GM19328 (cell line): ENCODE measurements around the gene EP300.
"Not testable (repeated sequence)": the region's sequence is repeated elsewhere in the genome, so short reads cannot be mapped to it uniquely, and the experiment has no call there.

Experiments used
- ATAC-seq: cut with Tn5 transposase; IDR thresholded peaks from one replicate; pipeline ENCODE4 v1.9.1; 2021; ENCODE audit warnings: mild to moderate bottlenecking, moderate library complexity; ENCODE audit not compliant: unreplicated experiment

EP300 gene

DNA sequence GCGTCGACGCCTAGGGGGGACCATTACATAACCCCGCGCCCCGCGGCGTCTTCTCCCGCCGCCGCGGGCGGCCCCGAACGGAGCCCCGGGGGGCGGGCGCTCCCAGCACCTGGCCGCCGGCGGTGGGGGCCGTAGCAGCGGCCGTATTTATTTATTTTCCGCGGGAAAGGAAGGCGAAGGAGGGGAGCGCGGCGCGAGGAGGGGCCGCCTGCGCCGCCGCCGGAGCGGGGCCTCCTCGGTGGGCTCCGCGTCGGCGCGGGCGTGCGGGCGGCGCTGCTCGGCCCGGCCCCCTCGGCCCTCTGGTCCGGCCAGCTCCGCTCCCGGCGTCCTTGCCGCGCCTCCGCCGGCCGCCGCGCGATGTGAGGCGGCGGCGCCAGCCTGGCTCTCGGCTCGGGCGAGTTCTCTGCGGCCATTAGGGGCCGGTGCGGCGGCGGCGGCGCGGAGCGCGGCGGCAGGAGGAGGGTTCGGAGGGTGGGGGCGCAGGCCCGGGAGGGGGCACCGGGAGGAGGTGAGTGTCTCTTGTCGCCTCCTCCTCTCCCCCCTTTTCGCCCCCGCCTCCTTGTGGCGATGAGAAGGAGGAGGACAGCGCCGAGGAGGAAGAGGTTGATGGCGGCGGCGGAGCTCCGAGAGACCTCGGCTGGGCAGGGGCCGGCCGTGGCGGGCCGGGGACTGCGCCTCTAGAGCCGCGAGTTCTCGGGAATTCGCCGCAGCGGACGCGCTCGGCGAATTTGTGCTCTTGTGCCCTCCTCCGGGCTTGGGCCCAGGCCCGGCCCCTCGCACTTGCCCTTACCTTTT lies at the start of gene EP300:
EP300 (plus strand) TSS at position 570 of the 795 bp plus-strand sequence. CDS start 413 bp downstream, outside the sequence.
- peak; percentile 35 for ATAC-seq

- no peak for ATAC-seq
These were observed 48.7 kb upstream of the EP300 start for GRCh38 chr22:41043722-41044121.

DNA sequence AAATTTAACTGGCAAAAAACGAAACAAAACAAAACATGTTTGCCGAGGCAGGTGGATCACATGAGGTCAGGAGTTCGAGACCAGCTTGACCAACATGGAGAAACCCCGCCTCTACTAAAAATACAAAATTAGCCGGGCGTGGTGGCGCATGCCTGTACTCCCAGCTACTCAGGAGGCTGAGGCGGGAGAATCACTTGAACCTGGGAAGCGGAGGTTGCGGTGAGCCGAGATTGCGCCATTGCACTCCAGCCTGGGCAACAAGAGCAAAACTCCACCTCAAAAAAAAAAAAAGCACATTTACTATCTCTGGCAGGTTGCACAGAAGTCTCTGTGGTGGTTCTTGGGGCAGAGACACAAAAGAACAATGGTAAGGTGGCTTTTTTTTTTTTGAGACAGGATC lies 46.8 kb upstream of the EP300 start:
- ATAC-seq = not testable (repeated sequence)

DNA sequence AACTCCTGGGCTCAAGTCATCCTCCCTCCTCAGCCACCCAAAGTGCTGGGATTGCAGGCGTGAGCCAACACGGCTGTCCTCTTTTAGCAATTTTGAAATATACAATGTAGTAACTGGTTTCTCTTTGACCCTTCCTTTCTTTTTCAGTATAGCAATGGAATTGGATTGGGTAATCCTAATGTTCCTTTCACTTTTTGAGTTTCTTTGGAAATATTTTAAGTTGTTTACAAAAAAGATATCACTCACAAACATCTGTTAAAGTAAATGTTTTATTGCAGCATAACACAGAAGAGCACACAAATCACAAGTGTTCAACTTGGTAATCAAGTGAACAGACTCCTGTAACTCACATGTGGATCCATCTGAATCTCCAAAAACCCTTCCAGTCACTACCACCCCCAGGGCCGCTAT lies 44.6 kb upstream of the EP300 start:
- ATAC-seq = no peak

- ATAC-seq = not testable (repeated sequence)
These were observed 44.0 kb upstream of the EP300 start for GRCh38 chr22:41048345-41048744.

DNA sequence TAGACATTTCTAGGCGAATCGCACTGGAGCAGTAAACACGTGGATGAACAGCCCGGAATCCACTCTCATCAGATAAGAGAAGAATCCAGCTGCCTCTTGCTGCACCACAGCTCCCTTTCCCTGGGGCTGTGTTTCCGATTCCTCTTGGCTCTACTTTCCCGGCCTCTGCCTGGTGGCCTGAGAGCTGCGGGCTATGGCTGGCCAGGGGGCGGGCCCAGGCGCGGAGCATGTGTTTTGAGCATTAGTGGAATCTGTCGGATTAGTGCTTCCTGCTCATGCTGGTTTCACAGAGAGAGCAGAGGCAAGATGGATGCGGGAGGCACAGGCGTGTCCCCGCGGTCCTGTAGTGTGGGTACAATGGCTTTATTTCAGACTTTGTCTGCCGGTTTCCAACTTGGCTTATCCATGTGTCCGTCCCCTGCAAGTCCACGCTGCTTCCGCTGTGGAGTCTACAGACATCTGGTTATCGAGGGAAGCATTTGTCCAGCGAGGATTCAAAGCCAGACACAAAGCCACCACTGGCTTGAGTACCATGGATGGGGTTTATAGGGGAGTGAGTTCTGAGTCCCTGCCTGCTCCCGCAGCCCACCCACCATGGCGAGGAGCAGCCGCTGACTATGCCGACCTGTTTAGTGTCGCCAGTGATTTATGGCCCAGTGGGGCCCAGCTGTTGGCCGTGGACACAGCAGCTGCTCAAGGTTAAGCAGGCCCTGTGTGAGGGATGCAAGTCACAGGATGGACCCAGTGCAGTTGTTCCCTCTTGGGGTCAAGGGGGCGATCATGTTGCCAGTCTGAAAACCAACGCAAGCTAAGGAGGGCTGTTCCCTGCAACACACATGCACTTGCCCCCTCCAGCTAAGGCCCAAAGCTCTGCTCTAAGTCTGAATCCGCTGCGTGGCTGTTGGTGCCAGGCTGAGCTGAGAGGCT lies 43.3 kb upstream of the EP300 start:
- ATAC-seq = no peak

GRCh38 chr22:41049795-41050194 lies 42.6 kb upstream of the EP300 start:
- ATAC-seq = not testable (repeated sequence)

DNA sequence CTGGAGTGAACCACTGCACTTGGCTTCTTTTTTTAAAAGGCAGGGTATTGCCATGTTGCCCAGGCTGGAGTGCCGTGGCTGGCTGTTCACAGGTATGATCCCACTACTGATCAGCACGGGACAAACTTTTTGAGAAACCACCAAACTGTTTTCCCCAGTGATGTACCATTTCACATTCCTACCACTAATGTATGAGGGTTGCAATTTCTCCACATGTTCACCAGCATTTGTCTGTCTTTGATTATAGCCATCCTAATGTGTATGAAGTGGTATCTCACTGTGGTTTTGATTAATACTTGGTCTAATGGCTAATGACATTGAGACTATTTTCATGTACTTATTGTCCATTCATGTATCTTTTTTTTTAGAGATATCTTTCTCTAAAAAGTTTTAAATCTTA lies 41.5 kb upstream of the EP300 start:
- no peak for ATAC-seq

DNA sequence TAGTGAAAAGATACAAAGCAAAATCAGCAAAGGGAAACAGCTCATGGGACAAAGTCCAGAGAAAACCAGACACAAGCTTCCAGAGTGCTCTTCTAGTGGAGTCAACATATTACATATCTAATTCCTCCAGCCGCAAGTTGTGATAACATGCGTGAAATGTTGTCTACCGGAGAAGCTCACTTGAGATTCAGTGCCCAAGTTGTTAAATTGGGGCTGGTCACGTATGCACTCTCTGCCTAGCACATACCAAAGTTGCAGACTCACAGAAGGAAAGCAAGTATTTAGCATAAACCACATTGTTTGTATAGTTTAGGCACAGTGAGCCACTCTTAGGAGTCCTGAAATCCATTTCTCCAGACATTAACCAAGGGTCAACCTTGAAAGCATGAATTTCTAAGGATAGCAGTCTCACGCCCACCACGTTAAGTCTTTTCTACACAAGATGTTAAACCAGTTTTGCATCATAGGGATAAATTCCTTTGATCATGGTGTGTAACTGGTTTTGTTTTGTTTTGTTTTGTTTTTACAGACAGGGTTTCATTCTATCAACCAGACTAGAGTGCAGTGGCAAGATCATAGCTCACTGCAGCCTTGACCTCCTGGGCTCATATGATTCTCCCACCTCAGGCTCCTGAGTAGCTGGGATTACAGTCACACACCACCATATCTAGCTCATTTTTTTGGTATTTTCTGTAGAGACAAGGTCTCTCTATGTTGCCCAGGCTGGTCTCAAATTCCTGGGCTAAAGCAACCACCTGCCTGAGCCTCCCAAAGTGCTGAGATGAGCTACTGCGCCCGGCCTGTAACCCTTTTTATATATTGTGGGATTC lies 39.5 kb upstream of the EP300 start:
- no peak for ATAC-seq

DNA sequence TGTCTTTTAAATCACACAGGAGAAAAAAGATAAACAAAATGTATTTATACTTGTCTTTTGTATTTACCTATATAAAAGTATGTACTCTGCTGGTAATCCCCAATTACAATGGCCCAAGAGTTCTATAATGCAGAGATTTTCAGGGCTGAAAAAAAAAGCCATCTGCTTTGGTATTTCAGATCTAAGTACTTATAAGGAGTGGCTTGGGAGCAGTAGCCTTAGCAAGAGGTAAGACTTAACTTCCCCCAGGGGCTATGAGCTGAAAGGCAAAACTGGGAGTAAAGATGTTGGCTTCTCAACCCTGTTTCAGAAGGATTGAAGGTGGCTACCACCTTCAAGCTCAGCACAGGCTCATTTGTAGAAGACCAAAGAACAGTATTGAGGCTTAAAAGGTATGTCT lies 35.3 kb upstream of the EP300 start:
- ATAC-seq = no peak

- ATAC-seq = no peak
These were observed 30.2 kb upstream of the EP300 start for GRCh38 chr22:41062146-41062545.

DNA sequence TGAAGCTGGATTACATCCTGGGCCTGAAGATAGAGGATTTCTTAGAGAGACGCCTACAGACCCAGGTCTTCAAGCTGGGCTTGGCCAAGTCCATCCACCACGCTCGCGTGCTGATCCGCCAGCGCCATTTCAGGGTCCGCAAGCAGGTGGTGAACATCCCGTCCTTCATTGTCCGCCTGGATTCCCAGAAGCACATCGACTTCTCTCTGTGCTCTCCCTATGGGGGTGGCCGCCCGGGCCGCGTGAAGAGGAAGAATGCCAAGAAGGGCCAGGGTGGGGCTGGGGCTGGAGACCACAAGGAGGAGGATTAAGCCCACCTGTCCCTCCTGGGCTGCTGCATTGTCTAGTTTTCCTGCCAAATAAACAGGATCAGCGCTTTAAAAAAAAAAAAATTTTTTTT lies 28.1 kb upstream of the EP300 start:
- not testable (repeated sequence) for ATAC-seq

DNA sequence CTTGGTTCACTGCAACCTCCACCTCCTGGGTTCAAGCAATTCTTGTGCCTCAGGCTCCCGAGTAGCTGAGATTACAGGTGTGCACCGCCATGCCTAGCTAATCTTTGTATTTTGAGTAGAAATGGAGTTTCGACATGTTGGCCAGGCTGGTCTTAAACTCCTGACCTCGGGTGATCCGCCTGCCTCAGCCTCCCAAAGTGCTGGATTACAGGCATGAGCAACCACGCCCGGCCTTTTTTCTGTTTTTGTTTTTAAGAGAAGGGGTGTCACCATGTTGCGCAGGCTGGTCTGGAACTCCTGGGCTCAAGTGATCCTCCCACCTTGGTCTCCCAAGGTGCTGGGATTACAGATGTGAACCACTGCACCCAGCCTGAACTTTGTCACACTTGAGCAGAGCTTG lies 26.1 kb upstream of the EP300 start:
- not testable (repeated sequence) for ATAC-seq

GRCh38 chr22:41067968-41068367 lies 24.4 kb upstream of the EP300 start:
- not testable (repeated sequence) for ATAC-seq

DNA sequence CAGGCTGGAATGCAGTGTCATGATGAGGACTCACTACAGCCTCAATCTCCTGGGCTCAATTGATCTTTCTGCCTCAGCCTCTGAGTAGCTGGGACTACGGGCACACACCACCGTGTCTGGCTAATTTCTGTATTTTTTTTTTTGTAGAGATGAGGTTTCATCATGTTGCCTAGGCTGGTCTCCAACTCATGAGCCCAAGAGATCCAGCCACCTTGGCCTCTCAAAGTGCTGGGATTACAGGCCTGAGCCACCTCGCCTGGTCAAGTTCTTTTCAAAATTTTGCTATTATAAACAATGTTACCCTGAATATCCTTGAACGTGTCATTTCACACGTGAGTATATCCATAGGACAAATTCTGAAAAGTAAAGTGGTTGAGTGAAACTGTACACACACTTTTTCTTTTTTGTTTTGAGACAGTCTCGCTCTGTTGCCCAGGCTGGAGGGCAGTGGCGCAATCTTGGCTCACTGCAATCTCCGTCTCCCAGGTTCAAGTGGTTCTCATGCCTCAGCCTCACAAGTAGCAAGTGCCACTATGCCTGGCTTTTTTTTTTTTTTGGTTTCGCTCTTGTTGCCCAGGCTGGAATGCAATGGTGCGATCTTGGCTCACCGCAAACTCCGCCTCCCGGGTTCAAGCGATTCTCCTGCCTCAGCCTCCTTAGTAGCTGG lies 21.6 kb upstream of the EP300 start:
- ATAC-seq = no peak

DNA sequence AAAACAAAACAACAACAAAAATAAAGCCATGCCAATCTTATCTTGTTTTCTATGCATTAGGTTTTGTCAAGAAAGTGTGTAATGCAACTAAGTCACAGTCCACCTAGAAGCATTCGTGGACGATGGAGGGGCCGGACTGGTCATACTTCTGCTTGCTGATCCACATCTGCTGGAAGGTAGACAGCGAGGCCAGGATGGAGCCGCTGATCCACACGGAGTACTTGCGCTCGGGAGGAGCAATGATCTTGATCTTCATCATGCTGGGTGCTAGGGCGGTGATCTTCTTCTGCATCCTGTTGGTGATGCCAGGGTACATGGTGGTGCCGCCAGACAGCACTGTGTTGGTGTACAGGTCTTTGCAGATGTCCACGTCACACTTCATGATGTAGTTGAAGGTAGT lies 18.3 kb upstream of the EP300 start:
- no peak for ATAC-seq

DNA sequence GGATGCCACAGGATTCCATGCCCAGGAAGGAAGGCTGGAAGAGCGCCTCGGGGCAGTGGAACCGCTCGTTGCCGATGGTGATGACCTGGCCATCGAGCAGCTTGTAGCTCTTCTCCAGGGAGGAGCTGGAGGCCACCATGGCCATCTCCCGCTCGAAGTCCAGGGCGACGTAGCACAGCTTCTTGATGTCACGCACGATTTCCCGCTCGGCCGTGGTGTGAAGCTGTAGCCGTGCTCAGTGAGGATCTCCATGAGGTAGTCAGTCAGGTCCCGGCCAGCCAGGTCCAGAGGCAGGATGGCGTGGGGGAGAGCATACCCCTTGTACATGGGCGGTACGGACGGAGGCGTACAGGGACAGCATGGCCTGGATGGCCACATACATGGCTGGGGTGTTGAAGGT lies 17.9 kb upstream of the EP300 start:
- ATAC-seq = no peak

DNA sequence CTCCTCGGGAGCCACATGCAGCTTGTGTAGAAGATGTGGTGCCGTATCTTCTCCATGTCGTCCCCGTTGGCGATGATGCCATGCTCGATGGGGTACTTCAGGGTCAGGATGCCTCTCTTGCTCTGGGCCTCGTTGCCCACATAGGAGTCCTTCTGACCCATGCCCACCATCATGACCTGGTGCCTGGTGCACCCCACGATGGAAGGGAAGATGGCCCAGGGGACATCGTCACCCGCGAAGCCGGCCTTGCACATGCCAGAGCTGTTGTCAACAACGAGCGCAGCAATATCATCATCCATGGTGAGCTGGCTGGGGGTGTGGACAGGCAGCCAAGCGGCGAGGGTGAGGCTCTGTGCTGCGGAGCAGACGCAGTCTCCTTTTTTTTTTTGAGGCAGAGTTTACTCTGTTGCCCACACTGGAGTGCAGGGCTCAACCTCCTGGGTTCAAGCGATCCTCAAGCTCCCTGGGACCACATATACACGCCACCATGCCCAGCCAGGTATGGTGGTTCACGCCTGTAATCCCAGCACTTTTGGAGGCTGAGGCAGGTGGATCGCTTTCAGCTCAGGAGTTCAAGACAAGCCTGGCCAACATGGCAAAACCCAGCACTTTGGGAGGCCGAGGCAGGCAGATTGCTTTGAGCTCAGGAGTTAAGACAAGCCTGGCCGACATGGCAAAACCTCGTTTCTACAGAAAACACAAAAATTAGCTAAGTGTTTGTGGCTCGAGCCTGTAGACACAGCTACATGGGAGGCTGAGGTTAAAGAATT lies 17.3 kb upstream of the EP300 start:
- no peak for ATAC-seq

DNA sequence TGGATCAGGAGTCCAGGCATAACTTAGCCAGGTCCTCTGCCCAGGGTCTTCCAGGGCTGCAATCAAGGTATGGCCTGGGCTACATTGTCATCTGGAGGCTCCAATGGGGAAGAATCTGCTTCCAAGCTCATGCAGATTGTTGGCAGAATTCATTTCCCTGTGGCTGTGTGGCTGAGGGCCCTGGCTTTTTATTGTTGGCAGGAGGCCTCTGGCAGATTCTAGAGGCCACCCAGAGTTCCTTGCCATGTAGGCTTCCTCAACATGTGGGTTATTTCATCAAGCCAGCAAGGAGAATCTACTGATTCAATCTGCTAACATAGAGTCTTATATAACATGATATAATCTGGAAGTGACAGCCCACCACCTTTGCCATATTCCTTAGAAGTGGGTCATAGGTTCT lies 16.4 kb upstream of the EP300 start:
- ATAC-seq = no peak

- no peak for ATAC-seq
These were observed 15.5 kb upstream of the EP300 start for GRCh38 chr22:41076857-41077256.
